GM12878 (cell line): ENCODE results near the gene CAV1. TPM values are rescaled to one million over a fixed set of nuclear protein-coding genes. Genes with fewer than 3 reads are reported as not detected.

Experiments
- ATAC-seq: fragments of 200-7000 bp; cut with Tn5 transposase; 3 replicates; pipeline ENCODE4 v1.9.1; 2020; ENCODE audit warnings: mild to moderate bottlenecking, moderate library complexity
- BruUV-seq: library from RNA; stranded (reverse); fragments of 400-500 nt; replicated peaks from 2 replicates; lab custom pipeline; 2021; lab: Mats Ljungman, UMichigan
- CTCF ChIA-PET: fragments of 300-600 bp; sonication (Branson Sonifier 250); formaldehyde crosslinking; extraction: SDS; loops from one replicate; lab custom pipeline; 2021; ENCODE audit warnings: inconsistent platforms; lab: Yijun Ruan, JAX
- POLR2A ChIA-PET: fragments of 350-600 bp; formaldehyde crosslinking; extraction: SDS; loops from one replicate; lab custom pipeline; 2021; ENCODE audit warnings: inconsistent platforms; lab: Charles Lee
- RAD21 ChIA-PET: fragments of 300-600 bp; sonication (Branson Sonifier 250); formaldehyde crosslinking; loops from one replicate; lab custom pipeline; 2023; ENCODE audit warnings: antibody characterized with exemption; ENCODE audit not compliant: unreplicated experiment; lab: Charles Lee
- SMC1A ChIA-PET: fragments of 300-600 bp; sonication (Branson Sonifier 250); formaldehyde crosslinking; loops from one replicate; lab custom pipeline; 2023; ENCODE audit not compliant: unreplicated experiment, uncharacterized antibody; lab: Charles Lee
- DNase-seq: peaks from one replicate; pipeline ENCODE4 v3.0.0-alpha.2; 2011; ENCODE audit warnings: low read depth, low spot score
- FAIRE-seq: peaks from 3 replicates; lab custom pipeline; 2011; peaks lifted over from hg19 to GRCh38; lab: Jason Lieb, UNC
- H2AFZ ChIP-seq: 2 replicates; pipeline ENCODE4 v1.6.0; 2011; ENCODE audit warnings: low read depth, low read length, control low read depth; ENCODE audit not compliant: control insufficient read depth
- H3K27ac ChIP-seq: 2 replicates; pipeline ENCODE4 v1.5.1; 2011; ENCODE audit warnings: control low read depth; ENCODE audit not compliant: control insufficient read depth, insufficient read depth
- H3K27me3 ChIP-seq, 2 experiments: replicated peaks in 1 of 2; 2 replicates each; pipeline versions ENCODE4 v1.6.0 to v1.6.1; 2011; ENCODE audit warnings: low read length in 1 of 2; ENCODE audit not compliant: control insufficient read depth in 2 of 2, insufficient read depth in 2 of 2
- H3K36me3 ChIP-seq, 2 experiments: 2 replicates each; pipeline ENCODE4 v1.5.1; 2011; ENCODE audit warnings: low read length in 1 of 2; ENCODE audit not compliant: control insufficient read depth in 2 of 2, insufficient read depth in 2 of 2
- H3K4me1 ChIP-seq: 2 replicates; pipeline ENCODE4 v1.6.1; 2011; ENCODE audit warnings: mild to moderate bottlenecking, low read length, moderate library complexity, mixed read lengths; ENCODE audit not compliant: control insufficient read depth, insufficient read depth
- H3K4me2 ChIP-seq: 2 replicates; pipeline ENCODE4 v1.6.0; 2011; ENCODE audit warnings: control low read depth; ENCODE audit not compliant: control insufficient read depth, insufficient read depth
- H3K4me3 ChIP-seq: fragments of 200-600 bp; sonication (generic); 2 replicates; pipeline ENCODE4 v1.5.1; 2016
- H3K79me2 ChIP-seq: 2 replicates; pipeline ENCODE4 v1.6.0; 2011; ENCODE audit warnings: low read length; ENCODE audit not compliant: control insufficient read depth, insufficient read depth
- H3K9ac ChIP-seq: 2 replicates; pipeline ENCODE4 v1.8.0; 2011; ENCODE audit warnings: low read length, control low read depth, mixed read lengths; ENCODE audit not compliant: control insufficient read depth, insufficient read depth
- H3K9me3 ChIP-seq: replicated peaks from 3 replicates; pipeline ENCODE4 v1.5.1; 2011; ENCODE audit warnings: mild to moderate bottlenecking, low read length; ENCODE audit not compliant: control insufficient read depth, insufficient read depth
- H4K20me1 ChIP-seq: 2 replicates; pipeline ENCODE4 v1.6.0; 2011; ENCODE audit not compliant: control insufficient read depth, insufficient read depth
- ATF2 ChIP-seq: IDR thresholded peaks from 2 replicates; pipeline ENCODE4 v1.6.1; 2012; ENCODE audit warnings: low read length, inconsistent platforms
- BCL11A ChIP-seq: IDR thresholded peaks from 2 replicates; pipeline ENCODE4 v1.6.1; 2011; ENCODE audit warnings: low read depth, low read length
- BHLHE40 ChIP-seq, 2 experiments: fragments of 450-650 bp in 1 of 2; IDR thresholded peaks; 2 replicates each; pipeline ENCODE4 v1.6.1; 2011 to 2017; ENCODE audit warnings: low read depth in 2 of 2, borderline replicate concordance in 1 of 2, improper control_type of control experiment in 1 of 2, low read length in 1 of 2, mild to moderate bottlenecking in 1 of 2
- ESRRA ChIP-seq: IDR thresholded peaks from 2 replicates; pipeline ENCODE4 v1.6.1; 2012; ENCODE audit warnings: mild to moderate bottlenecking, low read length, improper control_type of control experiment
- EZH2 ChIP-seq: IDR thresholded peaks from 2 replicates; pipeline ENCODE4 v1.6.1; 2012; ENCODE audit warnings: low read depth, mild to moderate bottlenecking, control low read depth, inconsistent platforms, low read length, borderline replicate concordance; ENCODE audit not compliant: control insufficient read depth
- HDAC2 ChIP-seq: fragments of 200-600 bp; sonication (generic); IDR thresholded peaks from 2 replicates; pipeline ENCODE4 v1.6.1; 2017
- NBN ChIP-seq: fragments of 450-650 bp; IDR thresholded peaks from 2 replicates; pipeline ENCODE4 v1.6.1; 2016
- NR2C2 ChIP-seq: IDR thresholded peaks from 2 replicates; pipeline ENCODE4 v1.6.1; 2011; ENCODE audit warnings: borderline replicate concordance, low read depth; ENCODE audit not compliant: control insufficient read depth, insufficient read length
- PAX5 ChIP-seq: IDR thresholded peaks from 2 replicates; pipeline ENCODE4 v1.6.1; 2011; ENCODE audit warnings: low read depth, low read length, borderline replicate concordance
- RELA ChIP-seq: fragments of 450-650 bp; IDR thresholded peaks from 2 replicates; pipeline ENCODE4 v1.8.0; 2014; ENCODE audit warnings: borderline replicate concordance; ENCODE audit not compliant: partially characterized antibody
- RELB ChIP-seq: fragments of 450-650 bp; IDR thresholded peaks from 2 replicates; pipeline ENCODE4 v1.6.1; 2017; ENCODE audit warnings: low read depth, mild to moderate bottlenecking, moderate library complexity
- REST ChIP-seq: IDR thresholded peaks from 2 replicates; pipeline ENCODE4 v1.6.1; 2012; ENCODE audit warnings: mild to moderate bottlenecking, low read depth, low read length
- SUZ12 ChIP-seq: fragments of 200-600 bp; sonication (generic); IDR thresholded peaks from one replicate; pipeline ENCODE4 v1.6.1; 2018; ENCODE audit warnings: antibody characterized with exemption, mild to moderate bottlenecking; ENCODE audit not compliant: unreplicated experiment
- ZNF687 ChIP-seq: fragments of 450-650 bp; IDR thresholded peaks from 2 replicates; pipeline ENCODE4 v1.6.1; 2017; ENCODE audit warnings: mild to moderate bottlenecking, moderate library complexity
- WGBS: methylation state at CpG from one replicate; pipeline ENCODE4 v1.1.6; 2016; ENCODE audit warnings: low lambda C conversion rate; ENCODE audit not compliant: insufficient replicate concordance, insufficient coverage; ENCODE audit errors: missing lambda C conversion rate; 5-methylcytosine and 5-hydroxymethylcytosine counted together
- in situ Hi-C: fragments of 300-500 bp; cut with MboI; formaldehyde crosslinking; loops from 9 replicates; pipeline ENCODE4 v1.14.3; 2018; ENCODE audit warnings: mixed read lengths
- intact Hi-C: fragments of 100-400 bp; cut with micrococcal nuclease; formaldehyde crosslinking; loops from one replicate; pipeline ENCODE4 v1.14.2; 2022; ENCODE audit not compliant: unreplicated experiment
- polyA plus RNA-seq, 11 experiments: library from polyadenylated mRNA; depleted of rRNA in 4 of 11; unstranded in 6 of 11; stranded (reverse) in 5 of 11; fragments of >200 nt; fragmentation: Nextera tagmentation in 4 of 11; fragmentation: Illumina TruSeq in 1 of 11; extraction: Ambion mirVana in 4 of 11; extraction: Trizol in 1 of 11; gene quantifications; 1 replicate in 1 of 11; 2 replicates in 10 of 11; pipeline versions ENCODE4 v1.2.1 to v1.2.3, GENCODE V29; 2011 to 2016; ENCODE audit warnings: inconsistent platforms in 2 of 11, missing spikeins in 2 of 11, low read depth in 1 of 11
- total RNA-seq, 4 experiments: library from RNA; depleted of rRNA in 3 of 4; stranded (reverse); fragments of >200 nt in 3 of 4; fragmentation: Illumina TruSeq in 1 of 4; extraction: Trizol in 1 of 4; gene quantifications; 2 replicates each; pipeline versions ENCODE4 v1.2.1 to v1.2.3, GENCODE V29; 2013 to 2021

CAV1 gene
- total and polyA plus RNA-seq, 10 of the 15 experiments (the other 5 are each of a cell fraction or from before 2014, with no cell fraction given) = 0.45 to 26.5 (median 2.0) TPM

GRCh38 chr7:116610721-116611120 is 85.9 kb downstream of the CAV1 start:
- Histone ChIP-seq H3K4me1 (no peaks in the 10 kb centered on the region), H2AFZ (no peak overlapping the region), H3K9me3 (no peaks in the 10 kb centered on the region), H3K27me3 (peaks cover 0 to 1% of the 10 kb centered on the region in 2 experiments; a peak in 3 of 4 replicates), H3K4me3 (no peak overlapping the region), H3K79me2 (no peaks in the 10 kb centered on the region), H3K27ac (no peak overlapping the region), H4K20me1 (no peaks in the 10 kb centered on the region), H3K36me3 (no peaks in the 10 kb centered on the region), H3K4me2 (no peak overlapping the region), H3K9ac (no peak overlapping the region)
- intact Hi-C loops = no loop called here
- CTCF ChIA-PET = interaction anchor here (0.7 kb wide), 1 partner anchor 177 kb away, joined by 5 read pairs; no protein-coding TSS in a partner anchor
- in situ Hi-C loops = no loop called here
- POLR2A ChIA-PET = no interaction called here
- RAD21 ChIA-PET = no interaction called here
- 56% methylated on average over 2 of the region's 2 CpGs for WGBS
- BruUV-seq = no TSS peak
- SMC1A ChIA-PET = interaction anchor here (0.5 to 0.6 kb wide), 2 partner anchors 19 to 474 kb away, joined by 3 read pairs; no protein-coding TSS in a partner anchor
- DNase-seq (no peak), FAIRE-seq (no peak), ATAC-seq (no peak)
- TF ChIP-seq HDAC2 = no peak
- TF ChIP-seq RELB = no peak
- no peak for TF ChIP-seq BCL11A
- TF ChIP-seq ZNF687 = no peak
- no peak for TF ChIP-seq SUZ12
- TF ChIP-seq REST = no peak
- TF ChIP-seq PAX5 = no peak
- no peak for TF ChIP-seq BHLHE40 (IDR thresholded peaks at IDR 0.05; ENCODE audit: borderline replicate concordance in 1 of 2, low read depth in 2 of 2, low read length in 1 of 2)
- no peak for TF ChIP-seq ATF2
- no peak for TF ChIP-seq RELA
- TF ChIP-seq NBN = no peak
- no peak for TF ChIP-seq NR2C2
- TF ChIP-seq EZH2 = no peak
- TF ChIP-seq ESRRA = no peak
